SK-MEL-5 (cell line): ENCODE results near the gene NBEA. TPM values are rescaled to one million over a fixed set of nuclear protein-coding genes. Genes with fewer than 3 reads are reported as not detected.
A peak's percentile ranks its signal among the peaks of the same experiment; 100 is the strongest.

Source experiments
- DNase-seq: peaks from one replicate; pipeline ENCODE4 v3.0.0-alpha.2; 2016; ENCODE audit warnings: low read depth, low spot score
- in situ Hi-C: cut with HindIII; loops from 2 replicates; pipeline ENCODE4 v1.10.0; 2016; ENCODE audit warnings: low sequenced_read_pairs, high pct_unique_total_duplicates, low pct_unique_long_range_greater_than_20kb
- total RNA-seq: library from RNA; depleted of rRNA; stranded (reverse); fragments of >200 nt; shearing (Covaris generic); gene quantifications from 2 replicates; pipeline ENCODE4 v1.2.3, GENCODE V29; 2014

The NBEA gene
- total RNA-seq, 1 experiment from 2014 or later = 7.8 TPM

DNA sequence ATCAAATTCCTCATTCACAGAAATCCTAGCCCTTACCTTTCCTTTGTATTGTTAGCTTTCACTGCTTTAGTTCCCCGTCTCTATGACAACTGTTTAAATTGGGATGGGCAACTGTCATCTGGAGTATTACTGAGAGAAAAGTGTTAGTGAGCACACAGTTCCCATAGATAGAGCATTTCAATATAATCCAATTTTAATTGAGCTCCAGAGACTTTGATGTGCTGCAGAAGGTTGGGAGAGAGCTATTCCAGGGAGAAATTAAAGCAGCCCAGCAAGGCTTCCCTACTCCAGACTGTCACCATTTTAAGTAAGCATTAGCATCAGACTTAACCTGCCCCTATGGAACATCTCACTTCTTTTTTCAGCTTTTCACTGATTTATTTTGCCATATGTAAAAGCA, 589.5 kb downstream of the NBEA start:
- in situ Hi-C loops = no loop called here
- no peak for DNase-seq

DNA sequence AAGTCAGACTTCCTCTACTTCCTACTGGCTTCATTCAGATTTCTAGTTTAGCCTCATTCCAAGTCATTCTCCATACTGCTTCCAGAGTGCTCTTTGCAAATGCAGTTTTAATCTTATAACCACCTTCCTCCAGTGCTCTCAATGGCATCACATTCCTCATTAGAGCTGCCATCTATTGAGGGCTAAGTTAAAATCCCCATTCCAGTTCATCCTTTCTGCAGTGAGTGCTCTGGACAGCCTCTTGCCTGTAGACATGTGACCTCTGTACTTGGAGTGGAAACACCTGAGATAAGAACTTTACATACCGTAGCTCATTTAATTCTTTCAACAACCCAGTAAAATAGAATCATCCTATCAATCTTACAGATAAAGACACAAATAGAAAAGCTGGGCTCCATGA, 592.3 kb downstream of the NBEA start:
- in situ Hi-C loops = no loop called here
- DNase-seq = no peak

DNA sequence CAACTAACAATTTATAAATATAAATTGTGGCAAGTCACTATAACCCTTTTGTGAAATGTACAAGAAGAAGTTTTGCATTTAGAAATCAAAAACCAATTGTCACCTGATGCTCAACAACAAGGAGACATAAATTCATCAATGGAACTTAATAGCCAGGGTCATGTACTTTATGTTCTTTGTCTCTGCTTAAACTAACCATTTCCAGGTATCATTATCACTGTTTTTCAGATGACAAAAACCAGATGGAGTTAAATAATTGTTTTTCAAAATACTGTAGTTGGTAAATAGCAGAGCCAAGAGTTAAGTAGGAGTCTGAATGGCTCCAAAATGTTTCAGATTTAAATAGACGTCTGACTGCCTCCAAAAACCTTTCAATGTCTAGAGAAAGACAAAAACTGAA, 606.7 kb downstream of the NBEA start:
- in situ Hi-C loops = no loop called here
- no peak for DNase-seq

DNA sequence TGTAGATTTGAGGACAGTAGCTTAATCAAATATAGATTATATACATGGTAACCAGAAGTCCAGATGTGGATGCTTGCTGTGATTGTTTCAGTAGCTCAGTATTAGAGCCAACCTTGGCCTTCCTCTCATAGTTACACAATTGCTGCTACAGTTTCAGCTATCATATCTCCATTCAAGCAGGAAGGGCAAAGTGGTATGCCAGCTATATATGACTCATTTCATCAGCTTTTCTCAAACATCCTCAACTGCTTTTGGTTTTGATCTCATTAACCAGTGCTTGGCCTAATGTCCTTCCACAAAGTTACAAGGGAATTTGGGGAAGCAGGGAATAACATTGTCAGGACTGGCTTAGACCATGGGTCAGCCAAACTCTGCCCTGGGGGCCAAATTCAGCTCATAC, 607.4 kb downstream of the NBEA start:
- in situ Hi-C loops = no loop called here
- DNase-seq = no peak

DNA sequence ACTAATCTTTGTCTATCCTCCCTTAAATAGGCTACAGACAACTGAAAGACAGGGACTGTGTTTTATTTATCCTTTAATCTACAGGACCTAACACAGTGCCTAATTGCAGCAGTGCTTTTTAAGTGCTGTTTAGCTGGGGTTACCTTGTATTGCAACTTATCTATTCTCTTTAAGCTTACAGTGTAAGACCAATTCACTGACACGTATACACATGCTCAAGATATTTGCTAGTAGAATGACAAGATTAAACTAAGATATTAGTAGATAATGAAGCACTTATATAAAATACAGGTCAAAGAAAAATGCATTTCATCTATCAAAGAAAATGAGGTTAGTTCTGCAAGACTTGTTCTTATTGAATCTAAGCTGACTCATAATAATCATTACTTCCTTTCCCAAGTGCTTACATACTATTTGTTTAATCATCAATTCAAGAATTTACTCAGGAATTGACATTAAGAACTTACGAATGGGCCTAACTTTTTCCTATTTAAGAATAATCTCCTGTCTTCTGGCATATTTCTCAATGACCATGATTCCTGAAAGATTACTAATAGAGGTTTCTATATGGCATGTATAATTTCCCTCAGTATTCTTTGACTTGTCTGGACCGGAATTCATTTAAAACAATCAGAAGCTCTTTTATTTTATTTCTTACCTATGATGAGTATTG, 610.2 kb downstream of the NBEA start:
- in situ Hi-C loops = no loop called here

DNA sequence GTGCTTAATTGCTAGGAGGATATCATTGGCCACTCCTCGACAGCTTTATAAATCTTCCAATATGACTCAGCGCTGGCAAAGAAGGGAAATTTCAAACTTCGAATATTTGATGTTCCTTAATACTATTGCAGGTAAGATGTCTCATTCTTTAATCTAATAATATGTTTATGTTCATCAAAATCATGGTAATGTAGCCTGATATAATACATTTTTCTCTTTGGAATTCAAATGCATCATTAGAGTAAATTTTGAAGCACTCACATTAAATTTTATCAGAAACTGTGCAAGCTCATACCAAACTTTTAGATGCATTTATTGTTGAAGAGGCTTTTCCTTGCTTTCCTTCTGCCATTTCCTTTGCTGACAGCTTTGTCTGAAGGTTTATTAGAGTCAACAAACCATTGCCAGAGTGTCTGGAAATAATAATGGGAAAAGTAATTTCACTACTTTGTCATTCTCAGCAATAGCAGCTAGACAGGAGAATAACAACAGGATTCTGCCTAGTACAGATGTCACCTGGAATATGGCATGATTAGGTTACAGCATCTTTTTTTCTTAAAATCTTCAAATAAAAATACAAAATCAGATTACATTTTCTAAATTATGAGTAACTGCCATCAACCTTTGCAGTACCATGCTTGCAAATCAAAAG, 613.0 kb downstream of the NBEA start:
- DNase-seq = no peak
- in situ Hi-C loops = no loop called here

More for the DNA sequence above, 610.2 kb downstream of the NBEA start:
- DNase-seq = no peak

DNA sequence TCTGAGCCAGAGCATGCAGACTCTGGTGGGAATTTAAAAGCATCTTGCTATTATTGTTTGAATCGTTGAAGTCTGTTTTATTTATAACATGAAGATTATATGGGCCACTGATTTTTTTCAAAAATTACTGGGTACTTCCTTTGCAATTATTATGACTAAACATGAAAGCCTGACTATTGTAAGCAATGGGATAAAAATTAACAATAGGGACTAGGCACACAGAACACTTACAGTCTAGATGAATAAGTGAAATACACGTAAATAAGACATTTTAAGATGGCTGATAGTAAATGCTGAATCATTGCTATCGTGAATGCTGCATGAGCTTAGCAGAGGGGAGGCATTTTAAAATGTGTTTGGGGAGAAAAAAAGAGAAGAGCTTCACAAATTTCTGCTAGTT, 615.4 kb downstream of the NBEA start:
- in situ Hi-C loops = no loop called here

DNA sequence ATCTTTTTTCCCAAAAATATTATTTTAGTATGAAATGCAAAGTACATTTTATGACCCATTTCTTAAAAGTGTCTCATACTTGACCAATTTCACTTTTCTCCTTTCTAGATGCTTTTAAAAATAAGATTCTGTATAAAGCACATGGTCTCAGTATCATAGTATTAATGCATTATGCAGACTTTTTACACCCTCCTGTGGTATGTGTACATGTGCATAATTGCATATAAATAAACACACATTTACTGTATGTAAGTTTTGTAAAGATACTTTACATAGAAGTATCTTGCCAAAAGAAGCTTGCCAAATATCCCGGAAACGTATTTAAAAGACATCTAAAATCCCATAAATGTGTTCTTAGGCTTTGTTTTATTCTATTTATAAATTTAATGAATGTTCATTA, 619.5 kb downstream of the NBEA start:
- DNase-seq = no peak
- in situ Hi-C loops = no loop called here

More for the DNA sequence above, 615.4 kb downstream of the NBEA start:
- no peak for DNase-seq

DNA sequence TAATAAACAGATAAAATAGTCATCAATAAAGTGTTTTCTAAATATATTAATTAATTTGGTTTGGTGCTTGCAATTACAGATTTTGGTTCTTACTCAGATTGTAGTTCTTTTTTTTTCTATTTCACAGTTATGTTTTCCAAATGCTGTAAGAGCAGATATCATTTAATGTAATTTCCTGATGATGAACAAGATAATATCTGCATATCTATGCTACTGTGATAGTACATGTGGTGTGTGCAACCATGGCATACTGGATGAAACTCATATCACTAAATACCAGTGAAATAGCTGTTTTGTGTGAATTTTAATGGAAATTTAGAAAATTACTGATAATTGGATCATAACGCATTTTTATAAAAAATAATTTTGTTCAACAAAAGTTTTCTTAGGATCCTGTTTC, 623.2 kb downstream of the NBEA start:
- in situ Hi-C loops = no loop called here
- no peak for DNase-seq

DNA sequence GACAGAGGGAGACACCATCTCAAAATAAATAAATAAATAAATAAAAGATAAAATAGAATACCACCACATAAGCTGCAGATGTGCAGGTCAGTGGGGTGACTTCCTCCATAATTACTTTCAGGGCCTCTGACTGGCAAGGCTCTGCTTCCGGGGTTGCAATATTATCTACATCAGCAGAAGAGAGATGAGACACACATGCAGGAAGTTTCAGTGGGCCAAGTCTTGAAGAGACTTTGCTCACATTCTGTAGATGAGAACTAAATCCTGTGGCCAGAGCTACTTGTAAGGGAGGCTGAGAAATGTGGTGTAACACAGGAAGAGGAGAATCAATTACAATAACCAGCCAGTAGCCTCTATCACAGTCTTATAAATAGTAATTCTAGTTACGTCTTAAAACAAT, 624.3 kb downstream of the NBEA start:
- in situ Hi-C loops = no loop called here
- no peak for DNase-seq

DNA sequence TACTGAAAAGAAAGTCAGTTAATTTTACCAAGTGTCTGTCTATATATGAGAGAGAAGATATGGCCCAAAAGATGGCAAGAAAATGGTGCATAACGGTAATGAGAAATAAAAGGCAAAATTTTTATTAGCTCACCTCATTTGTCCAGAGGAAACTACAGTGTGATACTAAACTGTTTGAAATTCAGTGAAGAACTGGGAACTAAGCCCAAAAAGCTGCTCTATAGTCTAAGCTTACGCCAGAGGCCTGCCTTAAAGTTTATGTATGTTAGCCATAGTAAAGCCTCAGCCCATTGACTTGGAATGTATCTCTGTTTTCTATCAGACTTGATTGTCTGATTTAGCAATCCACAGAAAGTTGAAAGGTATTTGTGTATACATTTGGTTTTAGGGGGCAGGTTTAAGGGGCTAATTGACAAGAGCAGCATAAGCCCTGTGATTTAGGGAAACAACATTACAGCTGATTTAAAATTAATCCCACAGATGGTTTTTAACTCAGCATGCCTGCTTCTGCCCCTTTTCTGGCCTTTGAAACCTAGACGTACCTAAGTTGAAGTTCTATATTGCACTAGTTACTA, 625.4 kb downstream of the NBEA start:
- DNase-seq = no peak
- in situ Hi-C loops = no loop called here

DNA sequence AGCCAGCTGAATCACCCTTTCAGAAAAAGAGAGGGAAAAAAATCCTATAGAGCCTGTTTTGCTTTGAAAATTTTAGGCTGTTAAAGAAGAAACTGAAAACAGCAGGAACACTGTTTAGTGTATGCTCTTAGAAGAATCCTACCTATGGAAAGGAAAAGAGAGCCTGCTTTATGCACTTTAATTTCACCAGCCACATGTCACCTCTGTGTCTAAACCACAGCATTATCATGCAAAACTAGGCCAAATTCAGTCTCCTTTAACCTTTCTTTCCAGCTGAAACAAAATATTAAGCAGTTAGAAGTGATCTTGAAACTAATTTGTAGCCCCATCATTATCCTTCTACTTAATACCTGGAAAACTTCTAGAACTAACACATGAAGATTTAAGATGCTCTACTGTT, 631.6 kb downstream of the NBEA start:
- DNase-seq = no peak
- in situ Hi-C loops = no loop called here

DNA sequence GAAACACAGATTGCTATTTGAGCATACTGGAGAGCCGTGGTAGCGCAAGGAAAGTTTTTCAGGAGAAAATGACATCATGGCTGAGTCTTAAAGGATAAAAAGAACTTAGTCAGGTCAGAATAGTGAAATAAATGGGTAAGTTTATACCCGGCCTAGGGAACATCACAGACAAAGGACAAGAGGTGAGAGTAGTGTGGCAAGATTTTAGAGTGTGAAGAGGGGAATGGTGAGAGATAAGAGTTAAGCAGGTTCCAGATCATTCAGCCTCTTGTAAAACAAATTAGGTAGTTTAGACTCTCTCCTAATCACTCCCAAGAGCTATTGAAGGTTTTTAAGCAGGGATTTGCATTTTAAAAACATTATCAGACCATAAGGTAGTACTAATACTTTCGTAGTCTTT, 650.4 kb downstream of the NBEA start:
- DNase-seq = no peak
- in situ Hi-C loops = no loop called here

DNA sequence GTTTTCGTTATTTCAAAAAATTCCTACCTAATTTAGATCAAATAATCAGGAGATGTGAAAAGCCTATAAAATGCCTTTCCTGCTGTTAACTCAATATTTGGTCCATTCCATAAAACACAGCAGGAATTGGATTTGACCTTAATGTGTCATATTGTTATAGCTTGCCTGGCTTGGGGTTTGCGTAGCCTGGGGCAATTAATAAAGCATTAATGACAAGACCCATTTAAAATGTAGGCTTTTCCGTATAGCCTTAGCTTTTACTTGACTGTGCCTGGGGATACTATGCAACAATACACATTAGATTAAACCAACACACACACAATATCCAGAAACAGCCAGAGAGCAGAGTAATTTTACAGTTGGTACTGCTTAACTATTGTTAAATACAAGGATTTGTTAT, 651.6 kb downstream of the NBEA start:
- in situ Hi-C loops = no loop called here

DNA sequence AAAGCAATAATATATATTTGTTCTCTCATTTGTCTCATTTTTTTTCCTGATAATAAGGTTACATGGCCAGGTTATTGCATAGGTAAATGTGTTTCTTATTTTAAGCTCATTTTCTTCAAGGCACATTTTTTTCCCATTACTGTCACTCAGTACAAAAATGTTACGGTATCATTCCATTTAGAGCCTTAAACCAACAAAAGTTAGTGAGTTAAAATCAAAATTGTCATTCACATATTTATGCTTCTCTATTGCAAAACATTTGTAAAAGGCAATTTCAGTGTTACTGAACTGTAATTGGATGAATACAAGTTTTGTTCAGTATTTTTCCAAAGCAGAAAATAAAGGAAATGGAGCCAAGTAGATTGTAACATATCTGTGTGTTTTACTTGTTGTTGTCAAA, 652.0 kb downstream of the NBEA start:
- in situ Hi-C loops = no loop called here
- DNase-seq = no peak

More for the DNA sequence above, 651.6 kb downstream of the NBEA start:
- DNase-seq = no peak

DNA sequence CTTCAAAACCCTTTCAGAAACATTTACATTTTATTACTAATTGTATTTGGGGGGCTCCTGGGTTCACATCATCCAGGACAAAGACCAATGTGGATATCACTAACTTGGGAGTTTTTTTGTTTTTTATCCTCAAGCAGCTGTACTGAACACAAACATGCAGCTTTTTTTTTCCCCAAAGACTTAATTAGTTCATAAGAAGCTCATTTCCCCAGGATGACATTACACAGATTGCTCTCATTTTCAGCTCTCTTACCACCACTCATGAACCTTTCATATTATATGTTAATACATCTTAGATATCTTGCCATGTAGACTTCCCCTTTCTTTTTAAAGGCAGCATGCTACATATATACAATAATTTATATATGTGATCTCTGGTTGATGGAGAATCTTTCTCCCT, 653.1 kb downstream of the NBEA start:
- DNase-seq = no peak
- in situ Hi-C loops = no loop called here

DNA sequence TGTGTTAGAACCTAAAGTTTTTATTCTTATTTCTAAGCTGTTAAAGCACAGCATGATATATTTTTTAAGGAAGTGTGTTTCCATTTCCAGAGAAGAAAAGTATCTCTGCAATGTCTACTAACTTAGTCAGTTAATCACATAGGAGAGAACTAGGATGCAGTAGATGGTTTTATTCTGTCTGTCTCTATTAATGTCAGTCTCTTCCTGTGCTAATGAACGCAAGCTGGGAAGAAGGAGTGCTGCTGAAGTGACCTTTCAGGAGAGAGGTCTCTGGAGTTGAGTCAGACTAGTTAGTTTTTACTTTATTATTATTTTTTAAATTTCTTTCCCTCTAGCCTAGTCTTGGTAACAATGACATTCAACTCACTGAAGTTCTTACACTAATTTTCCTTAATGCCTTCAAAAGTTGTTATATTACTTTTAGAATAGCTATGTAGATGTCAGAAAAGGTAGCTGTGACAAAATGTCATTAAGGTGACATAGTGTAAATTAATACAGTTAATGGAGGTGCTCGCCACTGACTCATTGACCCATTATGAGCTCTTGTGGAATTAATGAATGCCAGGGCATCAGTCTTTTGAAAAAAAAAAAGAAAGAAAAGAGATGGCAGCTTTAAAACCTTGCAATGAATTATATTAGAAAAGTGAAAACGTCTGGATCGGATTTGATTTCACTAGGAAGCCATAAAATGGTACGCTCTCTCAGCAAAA, 654.4 kb downstream of the NBEA start:
- in situ Hi-C loops = no loop called here
- DNase-seq = no peak

DNA sequence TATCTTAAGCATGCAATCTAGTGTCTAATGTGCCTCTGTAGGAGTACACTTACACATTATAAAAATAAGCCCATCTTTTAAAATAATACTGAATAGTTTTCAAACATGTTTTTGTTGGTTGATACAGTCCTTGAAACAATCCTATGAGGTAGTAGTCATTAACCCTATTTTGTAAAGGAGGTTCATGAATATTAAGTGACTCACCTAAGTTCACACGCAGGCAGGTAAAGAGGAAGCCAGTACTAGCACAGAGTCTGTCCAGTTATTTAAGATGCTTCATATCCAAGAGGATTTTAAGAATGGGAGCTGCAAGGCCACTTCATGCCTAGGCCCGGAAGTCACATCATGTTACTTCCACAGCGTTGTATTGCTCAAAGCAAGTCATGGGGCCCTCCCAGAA, 655.4 kb downstream of the NBEA start:
- in situ Hi-C loops = no loop called here
- no peak for DNase-seq

DNA sequence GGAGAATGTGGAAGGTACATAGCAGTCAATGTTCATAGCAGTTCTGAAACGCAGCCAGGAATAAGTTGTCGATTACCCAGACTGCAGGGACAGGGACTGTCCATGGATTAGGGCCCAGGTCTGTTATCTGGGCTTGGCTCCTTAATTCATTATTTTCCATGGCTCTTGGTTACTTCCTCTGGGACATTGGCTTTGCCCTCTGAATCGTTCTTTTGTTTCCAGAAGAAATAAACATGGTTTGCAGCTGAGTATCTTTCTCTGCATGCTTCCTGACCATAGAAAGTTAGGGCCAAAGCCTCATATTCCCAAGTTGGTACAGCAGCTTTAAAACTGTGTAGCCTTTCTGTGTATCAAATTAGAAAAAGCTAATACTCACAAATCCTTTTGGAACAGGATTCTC, 656.2 kb downstream of the NBEA start:
- in situ Hi-C loops = no loop called here
- DNase-seq = peak; percentile 42
